Lower leg skin (tissue), 3 donors: ENCODE data around the gene CAMTA1.

Experiments
- POLR2A ChIP-seq, 2 donors: fragments of 450-650 bp; IDR thresholded peaks; one replicate each; pipeline ENCODE4 v1.6.1; 2016 to 2017; ENCODE audit warnings: antibody characterized with exemption in 2 of 2, mild to moderate bottlenecking in 1 of 2, moderate library complexity in 1 of 2
- TF ChIP-seq, protein P1 (sequence below), 3 donors: fragments of 450-650 bp; IDR thresholded peaks; one replicate each; pipeline ENCODE4 v1.5.1; 2016; ENCODE audit warnings: antibody characterized with exemption in 3 of 3, mild to moderate bottlenecking in 3 of 3, moderate library complexity in 2 of 3

DNA sequence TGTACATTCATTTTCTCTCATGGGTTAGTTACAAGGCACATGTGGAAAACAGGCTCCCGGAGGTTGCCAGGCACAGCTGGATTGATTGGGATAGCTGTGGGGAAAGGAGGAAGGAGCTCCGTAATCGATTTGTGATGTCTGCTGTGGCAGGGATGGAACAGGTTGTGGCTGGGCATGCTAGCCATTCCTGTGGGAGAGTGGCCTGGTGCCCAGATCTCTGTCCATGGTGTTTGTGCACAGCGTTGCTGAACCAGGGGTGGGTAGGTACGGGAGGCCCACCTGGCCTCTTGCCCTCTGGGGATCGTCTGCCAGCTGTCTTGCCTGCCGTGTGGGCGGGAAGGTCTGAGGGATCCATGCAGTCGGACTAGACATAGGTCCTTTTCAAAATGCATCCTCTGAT, 683.0 kb downstream of the CAMTA1 start:
- TF ChIP-seq, protein P1, sequence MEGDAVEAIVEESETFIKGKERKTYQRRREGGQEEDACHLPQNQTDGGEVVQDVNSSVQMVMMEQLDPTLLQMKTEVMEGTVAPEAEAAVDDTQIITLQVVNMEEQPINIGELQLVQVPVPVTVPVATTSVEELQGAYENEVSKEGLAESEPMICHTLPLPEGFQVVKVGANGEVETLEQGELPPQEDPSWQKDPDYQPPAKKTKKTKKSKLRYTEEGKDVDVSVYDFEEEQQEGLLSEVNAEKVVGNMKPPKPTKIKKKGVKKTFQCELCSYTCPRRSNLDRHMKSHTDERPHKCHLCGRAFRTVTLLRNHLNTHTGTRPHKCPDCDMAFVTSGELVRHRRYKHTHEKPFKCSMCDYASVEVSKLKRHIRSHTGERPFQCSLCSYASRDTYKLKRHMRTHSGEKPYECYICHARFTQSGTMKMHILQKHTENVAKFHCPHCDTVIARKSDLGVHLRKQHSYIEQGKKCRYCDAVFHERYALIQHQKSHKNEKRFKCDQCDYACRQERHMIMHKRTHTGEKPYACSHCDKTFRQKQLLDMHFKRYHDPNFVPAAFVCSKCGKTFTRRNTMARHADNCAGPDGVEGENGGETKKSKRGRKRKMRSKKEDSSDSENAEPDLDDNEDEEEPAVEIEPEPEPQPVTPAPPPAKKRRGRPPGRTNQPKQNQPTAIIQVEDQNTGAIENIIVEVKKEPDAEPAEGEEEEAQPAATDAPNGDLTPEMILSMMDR (IDR thresholded peaks at IDR 0.05) = no peak
- no peak for TF ChIP-seq POLR2A (IDR thresholded peaks at IDR 0.05)
